Measurements from ENCODE around the gene EXOC3L1. TPM values are rescaled to one million over a fixed set of nuclear protein-coding genes. Genes with fewer than 3 reads are reported as not detected.

The EXOC3L1 gene
- total RNA-seq, 2 donors from 2014 or later, result 0.37 to 1.5 TPM

DNA sequence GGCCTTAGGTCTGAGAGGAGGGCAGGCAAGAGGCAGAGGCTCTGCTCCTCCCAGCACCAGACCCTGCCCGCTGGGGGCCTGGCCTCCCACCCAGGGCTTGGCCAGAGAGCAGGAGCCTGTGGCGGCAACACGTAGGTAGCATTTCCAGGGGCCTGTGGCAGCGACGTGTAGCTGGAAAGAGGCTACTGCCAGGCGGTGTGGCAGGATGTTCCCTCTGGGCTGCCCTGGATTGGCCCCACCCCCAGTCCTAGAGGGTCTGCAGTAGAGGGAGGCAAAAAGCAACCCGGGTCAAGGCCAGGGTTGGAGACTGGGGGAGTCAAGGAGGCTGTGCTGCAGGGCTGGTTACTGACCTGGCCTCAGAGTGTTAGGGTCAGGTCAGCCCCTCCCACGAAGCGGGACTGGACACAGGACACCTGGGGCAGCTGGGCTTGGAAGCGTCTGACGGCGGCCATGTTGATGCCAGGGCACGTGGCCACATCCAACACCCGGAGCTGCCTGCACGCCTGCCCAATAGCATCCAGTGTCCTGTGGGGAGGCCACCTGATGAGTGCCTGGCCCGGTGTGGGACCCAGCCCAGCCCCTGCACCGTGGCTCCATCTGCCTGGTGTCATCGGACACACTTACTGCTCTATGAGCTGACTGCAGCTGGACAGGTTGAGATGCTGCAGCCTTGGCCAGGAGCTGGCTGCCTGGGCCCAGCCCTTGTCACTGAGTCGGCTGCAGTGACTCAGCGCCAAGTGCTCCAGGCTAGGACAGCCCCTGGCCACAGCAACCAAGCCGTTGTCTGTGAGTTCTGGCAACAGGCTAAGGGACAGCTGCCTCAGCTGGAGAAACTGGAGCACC lies 17.5 kb upstream of the EXOC3L1 start:
- Mint-ChIP-seq H3K9me3 (no peaks in the 10 kb centered on the region), H3K36me3 (ENCODE audit: low read depth) (peaks cover 4% of the 10 kb centered on the region), H3K4me3 (no peak overlapping the region), H3K27ac (no peak overlapping the region), H3K4me1 (peaks cover 5% of the 10 kb centered on the region), H3K27me3 (no peaks in the 10 kb centered on the region)
- peak; percentile 43 for ATAC-seq (replicated peaks)

DNA sequence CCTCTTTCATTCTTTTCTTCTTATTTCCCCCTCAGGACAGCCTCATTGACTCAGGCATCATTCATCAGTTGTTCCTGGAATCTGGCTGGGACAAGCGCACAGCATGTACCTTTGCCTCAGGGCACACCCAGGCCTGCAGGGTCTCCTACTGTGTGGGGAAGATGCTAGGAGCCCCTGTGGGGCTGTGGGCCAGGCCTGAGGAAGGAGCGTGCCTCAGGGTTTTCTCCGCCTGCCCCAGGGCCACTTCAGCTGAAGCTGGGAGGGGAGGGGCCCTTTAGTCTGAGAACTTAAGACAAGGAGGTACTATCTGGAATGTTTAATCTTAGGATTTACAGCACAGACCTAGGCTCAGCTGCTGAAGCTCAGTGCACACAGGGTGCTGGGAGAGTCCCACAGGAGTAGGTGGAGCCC lies 16.9 kb upstream of the EXOC3L1 start:
- no peak overlapping the region for H3K4me3 Mint-ChIP-seq
- peaks cover 9% of the 10 kb centered on the region for H3K36me3 Mint-ChIP-seq (ENCODE audit: low read depth)
- peak overlapping the region; percentile 60 for H3K27ac Mint-ChIP-seq
- no peaks in the 10 kb centered on the region for H3K27me3 Mint-ChIP-seq
- peaks cover 5% of the 10 kb centered on the region for H3K4me1 Mint-ChIP-seq
- H3K9me3 Mint-ChIP-seq, result no peaks in the 10 kb centered on the region
- ATAC-seq (replicated peaks), result no peak

DNA sequence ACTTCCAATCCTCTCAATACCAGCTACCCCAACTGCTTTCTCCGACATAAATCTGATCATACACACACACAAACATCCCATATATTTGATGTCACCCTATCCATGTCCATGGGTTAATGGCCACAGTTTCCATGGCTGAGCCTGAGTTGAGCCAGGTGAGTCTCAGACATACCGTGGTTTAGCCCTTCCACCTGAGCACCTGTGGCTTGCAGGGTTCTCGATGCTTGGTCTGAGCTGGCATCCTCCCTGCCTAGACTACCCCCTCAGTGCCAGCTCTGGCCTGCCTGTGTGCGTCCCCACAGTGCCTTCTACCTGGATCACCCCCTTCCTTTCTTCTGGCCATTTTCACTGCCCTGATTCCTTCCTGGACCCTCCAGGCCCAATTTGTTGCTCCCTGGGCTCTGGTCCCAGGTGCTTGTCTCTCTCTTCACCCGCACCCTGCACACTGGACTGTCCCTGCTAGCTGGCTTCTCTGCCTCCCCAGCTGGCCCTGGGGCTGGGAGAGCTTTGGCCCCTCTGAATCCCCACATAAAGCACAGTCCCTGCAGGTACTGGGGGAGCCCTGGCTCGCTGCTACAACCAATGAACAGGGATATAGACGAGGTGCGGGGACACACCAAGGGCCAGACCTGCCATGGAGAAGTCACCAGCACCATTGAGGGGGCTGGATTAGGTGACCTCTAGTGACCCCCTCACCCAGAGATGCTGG lies 16.3 kb upstream of the EXOC3L1 start:
- ATAC-seq (replicated peaks), result no peak
- Mint-ChIP-seq H3K36me3 (ENCODE audit: low read depth) (peaks cover 12% of the 10 kb centered on the region), H3K27ac (peak overlapping the region; percentile 60), H3K4me1 (peaks cover 5% of the 10 kb centered on the region), H3K9me3 (no peaks in the 10 kb centered on the region), H3K4me3 (no peak overlapping the region), H3K27me3 (no peaks in the 10 kb centered on the region)

DNA sequence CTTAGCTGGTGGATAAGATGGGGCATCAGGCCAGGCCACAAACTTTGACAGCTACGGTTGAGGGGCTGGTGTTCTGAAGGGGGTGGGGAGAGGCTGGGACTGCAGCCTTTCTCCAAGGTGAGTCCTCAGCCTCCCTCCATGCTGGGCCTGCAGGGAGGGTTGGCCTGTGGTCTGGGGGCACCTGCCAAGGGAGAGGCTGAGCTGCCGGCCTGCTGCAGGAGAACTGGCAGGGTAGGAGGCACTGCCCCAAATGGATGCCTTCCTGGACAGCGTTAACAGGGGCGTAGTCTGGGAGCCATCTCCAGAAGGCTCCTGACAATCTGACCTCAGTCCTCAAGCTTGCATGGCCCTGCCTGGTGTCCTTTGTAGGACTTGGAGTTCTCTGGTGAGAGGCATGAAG lies 14.1 kb upstream of the EXOC3L1 start:
- H3K27me3 Mint-ChIP-seq, result no peaks in the 10 kb centered on the region
- ATAC-seq (replicated peaks), result no peak
- H3K4me1 Mint-ChIP-seq, result peaks cover 5% of the 10 kb centered on the region
- no peaks in the 10 kb centered on the region for H3K9me3 Mint-ChIP-seq
- H3K36me3 Mint-ChIP-seq (ENCODE audit: low read depth), result peaks cover 30% of the 10 kb centered on the region
- no peak overlapping the region for H3K27ac Mint-ChIP-seq
- no peak overlapping the region for H3K4me3 Mint-ChIP-seq

DNA sequence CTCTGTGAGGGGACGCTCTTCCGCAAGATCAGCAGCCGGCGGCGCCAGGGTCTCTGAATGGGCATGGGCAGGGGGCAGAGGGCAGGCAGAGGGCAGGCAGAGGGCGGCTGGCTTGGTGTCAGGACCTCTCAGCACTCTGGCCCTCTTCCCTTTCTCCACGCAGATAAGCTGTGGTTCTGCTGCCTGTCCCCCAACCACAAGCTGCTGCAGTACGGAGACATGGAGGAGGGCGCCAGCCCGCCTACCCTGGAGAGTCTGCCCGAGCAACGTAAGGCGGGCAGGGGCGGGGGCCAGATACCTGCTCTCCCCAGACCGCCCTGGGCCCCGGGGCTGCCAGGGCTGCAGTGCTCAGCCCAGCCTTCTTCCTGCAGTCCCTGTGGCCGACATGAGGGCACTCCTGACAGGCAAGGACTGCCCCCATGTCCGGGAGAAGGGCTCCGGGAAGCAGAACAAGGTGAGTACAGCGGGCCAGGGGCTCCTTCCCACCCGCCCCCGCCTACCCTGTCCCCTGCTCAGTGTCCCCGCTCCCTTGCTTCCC lies 13.1 kb upstream of the EXOC3L1 start:
- peaks cover 37% of the 10 kb centered on the region for H3K36me3 Mint-ChIP-seq (ENCODE audit: low read depth)
- no peak overlapping the region for H3K27ac Mint-ChIP-seq
- H3K4me3 Mint-ChIP-seq, result no peak overlapping the region
- no peak for ATAC-seq (replicated peaks)
- H3K9me3 Mint-ChIP-seq, result no peaks in the 10 kb centered on the region
- H3K4me1 Mint-ChIP-seq, result peaks cover 5% of the 10 kb centered on the region
- H3K27me3 Mint-ChIP-seq, result no peaks in the 10 kb centered on the region

DNA sequence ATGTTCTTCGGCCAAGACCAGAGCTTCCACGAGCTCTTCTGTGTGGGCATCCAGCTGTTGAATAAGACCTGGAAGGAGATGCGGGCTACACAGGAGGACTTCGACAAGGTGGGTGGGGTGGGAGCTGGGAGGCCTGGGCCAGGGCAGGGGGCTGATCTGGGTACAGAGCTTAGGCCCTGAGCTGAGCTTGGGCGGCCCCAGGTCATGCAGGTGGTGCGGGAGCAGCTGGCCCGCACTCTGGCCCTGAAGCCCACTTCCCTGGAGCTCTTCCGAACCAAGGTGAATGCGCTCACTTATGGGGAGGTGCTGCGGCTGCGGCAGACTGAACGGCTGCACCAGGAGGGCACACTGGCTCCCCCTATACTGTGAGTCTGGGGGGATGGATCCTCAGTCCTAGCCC lies 12.5 kb upstream of the EXOC3L1 start:
- H3K27ac Mint-ChIP-seq, result no peak overlapping the region

DNA sequence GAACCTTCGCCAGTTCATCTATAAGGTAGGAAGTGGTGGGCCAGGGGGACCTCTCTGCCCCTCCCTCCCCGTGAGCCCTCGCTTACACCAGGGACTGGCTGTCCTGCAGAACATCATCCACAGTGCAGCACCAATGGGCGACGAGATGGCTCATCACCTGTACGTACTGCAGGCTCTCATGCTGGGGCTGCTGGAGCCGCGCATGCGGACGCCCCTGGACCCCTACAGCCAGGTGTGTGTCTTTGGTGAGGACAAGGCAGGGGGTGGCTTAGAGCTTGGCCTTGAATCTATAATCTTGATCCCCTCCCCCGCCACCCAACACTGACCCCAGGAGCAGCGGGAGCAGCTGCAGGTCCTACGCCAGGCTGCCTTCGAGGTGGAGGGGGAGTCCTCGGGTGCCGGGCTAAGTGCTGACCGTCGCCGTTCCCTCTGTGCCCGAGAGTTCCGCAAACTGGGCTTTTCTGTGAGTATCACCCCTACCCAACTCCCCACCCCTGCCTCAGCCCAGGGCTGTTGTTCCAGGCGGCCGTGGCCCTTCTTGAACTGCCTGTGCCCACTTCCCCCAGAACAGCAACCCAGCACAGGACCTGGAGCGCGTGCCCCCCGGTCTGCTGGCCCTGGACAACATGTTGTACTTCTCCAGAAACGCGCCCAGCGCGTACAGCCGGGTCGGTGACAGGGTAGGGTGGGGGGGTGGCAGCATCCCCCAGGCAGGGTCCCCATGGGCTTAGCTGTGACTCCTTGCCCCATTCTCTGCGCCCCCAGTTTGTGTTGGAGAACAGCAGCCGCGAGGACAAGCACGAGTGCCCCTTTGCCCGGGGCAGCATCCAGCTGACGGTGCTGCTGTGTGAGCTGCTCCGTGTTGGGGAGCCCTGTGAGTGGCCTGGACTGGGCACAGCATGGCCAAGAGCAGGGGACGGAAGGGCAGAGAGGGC lies 11.7 kb upstream of the EXOC3L1 start:
- no peak overlapping the region for H3K4me3 Mint-ChIP-seq
- H3K4me1 Mint-ChIP-seq, result peaks cover 8% of the 10 kb centered on the region
- H3K27ac Mint-ChIP-seq, result no peak overlapping the region
- H3K9me3 Mint-ChIP-seq, result no peaks in the 10 kb centered on the region
- no peak for ATAC-seq (replicated peaks)
- H3K36me3 Mint-ChIP-seq (ENCODE audit: low read depth), result peaks cover 49% of the 10 kb centered on the region
- H3K27me3 Mint-ChIP-seq, result no peaks in the 10 kb centered on the region

More for the DNA sequence above, 12.5 kb upstream of the EXOC3L1 start:
- Mint-ChIP-seq H3K36me3 (ENCODE audit: low read depth) (peaks cover 42% of the 10 kb centered on the region), H3K9me3 (no peaks in the 10 kb centered on the region), H3K4me1 (peaks cover 5% of the 10 kb centered on the region), H3K4me3 (no peak overlapping the region), H3K27me3 (no peaks in the 10 kb centered on the region)
- no peak for ATAC-seq (replicated peaks)

DNA sequence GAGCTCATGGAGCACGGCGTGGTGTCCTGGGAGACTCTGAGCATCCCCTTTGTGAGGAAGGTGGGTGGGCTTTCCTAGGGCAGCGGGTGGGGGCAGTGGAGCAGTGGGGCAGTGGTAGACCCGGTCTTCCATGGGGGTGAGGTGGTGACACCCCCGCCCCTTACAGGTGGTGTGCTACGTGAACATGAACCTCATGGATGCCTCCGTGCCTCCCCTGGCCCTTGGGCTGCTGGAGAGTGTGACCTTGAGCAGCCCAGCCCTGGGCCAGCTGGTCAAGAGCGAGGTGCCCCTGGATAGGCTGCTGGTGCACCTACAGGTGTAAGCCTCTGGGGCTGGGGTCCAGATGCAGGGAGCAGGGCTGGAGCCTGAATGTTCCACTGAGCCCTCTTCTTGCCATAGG lies 10.6 kb upstream of the EXOC3L1 start:
- no peak overlapping the region for H3K27ac Mint-ChIP-seq
- no peaks in the 10 kb centered on the region for H3K27me3 Mint-ChIP-seq
- no peak overlapping the region for H3K4me3 Mint-ChIP-seq
- ATAC-seq (replicated peaks), result no peak
- no peaks in the 10 kb centered on the region for H3K9me3 Mint-ChIP-seq
- H3K4me1 Mint-ChIP-seq, result peaks cover 15% of the 10 kb centered on the region
- peaks cover 60% of the 10 kb centered on the region for H3K36me3 Mint-ChIP-seq (ENCODE audit: low read depth)

DNA sequence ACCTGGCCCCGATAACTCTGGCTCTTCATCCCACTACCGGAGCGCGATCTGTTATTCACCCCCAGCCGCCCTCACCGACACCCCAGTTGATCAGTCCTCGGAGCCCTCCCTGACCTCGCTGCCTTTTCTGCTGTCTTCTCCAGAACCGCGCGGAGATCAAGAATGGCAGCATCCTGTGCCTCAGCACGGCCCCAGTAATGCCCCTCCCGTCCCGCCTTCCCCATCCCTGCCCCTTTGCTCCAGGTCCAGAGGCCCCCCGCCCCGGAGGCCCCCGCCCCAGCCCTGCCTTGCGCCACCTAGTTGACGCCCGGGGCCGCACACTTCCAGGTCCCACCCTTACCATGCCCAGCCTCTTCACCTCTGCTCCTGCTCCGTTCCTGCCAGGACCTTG lies 9.9 kb upstream of the EXOC3L1 start:
- ATAC-seq (replicated peaks), result no peak
- peaks cover 67% of the 10 kb centered on the region for H3K36me3 Mint-ChIP-seq (ENCODE audit: low read depth)
- H3K27me3 Mint-ChIP-seq, result no peaks in the 10 kb centered on the region
- no peak overlapping the region for H3K4me3 Mint-ChIP-seq
- H3K4me1 Mint-ChIP-seq, result peaks cover 15% of the 10 kb centered on the region
- no peaks in the 10 kb centered on the region for H3K9me3 Mint-ChIP-seq
- no peak overlapping the region for H3K27ac Mint-ChIP-seq

DNA sequence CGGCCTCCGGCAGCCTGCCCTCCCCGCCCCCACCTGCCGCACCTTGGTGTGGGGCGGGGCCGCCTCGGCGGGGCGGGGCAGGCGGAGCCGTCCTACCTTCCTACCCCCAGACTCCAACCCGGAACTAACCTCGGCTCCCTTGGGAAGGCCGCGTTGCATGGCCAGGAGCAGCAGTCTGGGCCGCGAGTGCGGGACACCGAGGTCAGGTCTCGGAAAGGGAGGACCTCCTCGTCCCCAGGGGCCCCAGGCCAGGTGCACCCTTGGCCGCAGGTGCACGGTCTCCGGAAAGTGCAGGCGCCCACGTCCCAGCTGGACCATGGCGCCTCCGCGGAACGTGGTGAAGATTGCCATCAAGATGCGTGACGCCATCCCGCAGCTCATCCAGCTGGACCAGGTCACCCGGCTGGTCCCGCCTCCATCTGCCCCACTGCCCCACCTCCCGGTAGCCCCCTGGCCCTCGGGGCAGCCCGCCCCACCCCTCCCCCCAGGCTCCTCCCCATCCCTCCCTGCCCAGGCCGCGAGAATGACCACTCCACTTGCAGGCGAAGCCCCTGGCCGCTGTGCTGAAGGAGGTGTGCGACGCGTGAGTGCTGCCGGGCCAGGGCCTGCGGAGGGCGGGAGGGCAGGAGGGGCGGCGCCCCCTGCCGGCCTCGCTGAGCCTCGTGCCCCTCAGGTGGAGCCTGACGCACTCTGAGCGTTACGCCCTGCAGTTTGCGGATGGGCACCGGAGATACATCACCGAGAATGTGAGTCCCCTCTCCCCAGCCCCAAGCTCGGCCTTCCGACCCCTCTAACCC lies 9.3 kb upstream of the EXOC3L1 start, which contains the start of gene ELMO3:
TSS of gene ELMO3 (plus strand) at position 121 of the 797 bp plus-strand sequence. CDS start at position 317, 196 bp downstream.
- no peaks in the 10 kb centered on the region for H3K9me3 Mint-ChIP-seq
- peaks cover 73% of the 10 kb centered on the region for H3K36me3 Mint-ChIP-seq (ENCODE audit: low read depth)
- ATAC-seq (replicated peaks), result no peak
- no peaks in the 10 kb centered on the region for H3K27me3 Mint-ChIP-seq
- no peak within 1 kb of the TSS for H3K4me3 Mint-ChIP-seq
- no peak within 1 kb of the TSS for H3K27ac Mint-ChIP-seq
- H3K4me1 Mint-ChIP-seq, result peaks cover 15% of the 10 kb centered on the region

DNA sequence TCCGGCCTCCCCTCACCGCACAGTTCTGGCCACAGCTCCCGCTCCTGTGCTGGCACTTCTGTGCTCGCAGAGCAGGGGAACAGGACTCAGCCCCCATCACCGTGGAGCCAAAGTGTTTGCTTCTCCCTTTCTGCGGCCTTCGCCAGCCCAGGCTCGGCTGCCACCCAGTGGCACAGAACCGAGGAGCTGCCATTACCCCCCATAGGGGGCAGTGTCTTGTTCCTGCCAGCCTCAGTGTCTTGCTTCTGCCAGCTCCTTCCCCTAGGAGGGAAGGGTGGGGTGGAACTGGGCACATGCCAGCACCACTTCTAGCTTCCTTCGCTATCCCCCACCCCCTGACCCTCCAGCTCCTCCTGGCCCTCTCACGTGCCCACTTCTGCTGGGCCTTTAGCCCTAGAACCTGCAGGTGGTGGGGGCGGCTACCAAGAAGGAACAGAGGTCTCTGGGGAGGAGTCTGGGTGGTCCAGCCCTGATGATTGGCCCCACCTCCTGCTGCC lies 8.3 kb upstream of the EXOC3L1 start:
- H3K4me1 Mint-ChIP-seq, result peaks cover 20% of the 10 kb centered on the region
- no peaks in the 10 kb centered on the region for H3K9me3 Mint-ChIP-seq
- no peaks in the 10 kb centered on the region for H3K27me3 Mint-ChIP-seq
- peak; percentile 62 for ATAC-seq (replicated peaks)
- no peak overlapping the region for H3K27ac Mint-ChIP-seq
- H3K4me3 Mint-ChIP-seq, result no peak overlapping the region
- peaks cover 83% of the 10 kb centered on the region for H3K36me3 Mint-ChIP-seq (ENCODE audit: low read depth)

DNA sequence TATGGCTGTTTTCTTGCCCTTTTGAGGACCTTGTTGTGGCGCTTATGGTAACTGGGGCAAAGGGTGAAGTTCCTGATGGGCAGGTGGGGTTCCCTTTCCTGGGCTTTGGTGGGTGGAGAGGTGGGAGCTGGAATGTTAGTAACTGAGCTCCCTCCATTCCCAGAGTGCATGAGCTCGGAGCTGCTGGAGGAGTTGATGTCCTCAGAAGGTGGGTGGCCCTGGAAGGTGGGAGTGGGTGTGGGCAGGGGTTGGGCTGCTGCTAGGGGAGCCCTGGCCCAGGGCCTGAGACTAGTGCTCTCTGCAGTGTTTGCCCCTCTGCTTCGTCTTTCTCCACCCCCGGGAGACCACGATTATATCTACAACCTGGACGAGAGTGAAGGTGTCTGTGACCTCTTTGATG lies 7.8 kb upstream of the EXOC3L1 start:
- Mint-ChIP-seq H3K4me3 (no peak overlapping the region), H3K27me3 (no peaks in the 10 kb centered on the region), H3K4me1 (peaks cover 20% of the 10 kb centered on the region), H3K27ac (peak overlapping the region; percentile 36), H3K9me3 (no peaks in the 10 kb centered on the region), H3K36me3 (ENCODE audit: low read depth) (peaks cover 87% of the 10 kb centered on the region)
- ATAC-seq (replicated peaks), result no peak

DNA sequence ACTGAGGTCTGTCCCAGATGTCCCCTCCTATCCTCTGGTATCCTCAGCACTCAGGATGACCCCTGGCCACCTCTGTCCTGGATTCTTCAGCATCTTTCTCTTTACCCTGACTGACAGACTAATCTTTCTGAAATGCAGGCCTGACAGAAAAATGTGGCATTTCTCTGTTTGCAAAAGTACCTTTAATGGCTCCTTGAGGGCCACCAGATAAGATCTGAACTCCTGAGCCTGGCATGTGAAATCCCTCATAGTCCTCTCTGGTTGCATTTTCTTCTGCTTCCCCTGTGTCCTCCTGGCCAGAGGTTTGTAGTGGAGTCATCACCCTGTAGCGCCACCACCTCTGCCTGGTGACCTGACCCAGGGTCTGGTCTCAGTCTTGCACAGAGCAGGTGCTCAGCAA lies 6.9 kb upstream of the EXOC3L1 start:
- H3K36me3 Mint-ChIP-seq (ENCODE audit: low read depth), result peaks cover 83% of the 10 kb centered on the region
- peak overlapping the region; percentile 12 for H3K4me3 Mint-ChIP-seq
- no peaks in the 10 kb centered on the region for H3K27me3 Mint-ChIP-seq
- peak overlapping the region; percentile 74 for H3K27ac Mint-ChIP-seq
- H3K4me1 Mint-ChIP-seq, result peaks cover 20% of the 10 kb centered on the region
- no peaks in the 10 kb centered on the region for H3K9me3 Mint-ChIP-seq
- ATAC-seq (replicated peaks), result no peak
